ENCODE results near the gene DISC1.

DISC1 gene

GRCh38 chr1:231856426-231856825 lies 229.8 kb downstream of the DISC1 start:
- no peak for DNase-seq (ENCODE audit: low spot score)

- DNase-seq (ENCODE audit: low spot score), result no peak
Measured at GRCh38 chr1:231856894-231857293, 230.3 kb downstream of the DISC1 start.

GRCh38 chr1:231857609-231858135 lies 231.1 kb downstream of the DISC1 start:
- DNase-seq (ENCODE audit: low spot score), result no peak

- DNase-seq (ENCODE audit: low spot score), result no peak
Measured at GRCh38 chr1:231860221-231861088, 233.9 kb downstream of the DISC1 start.

GRCh38 chr1:231861541-231862481 lies 235.2 kb downstream of the DISC1 start:
- no peak for DNase-seq (ENCODE audit: low spot score)

GRCh38 chr1:231862611-231863010 lies 236.0 kb downstream of the DISC1 start:
- DNase-seq (ENCODE audit: low spot score), result no peak

- DNase-seq (ENCODE audit: low spot score), result no peak
Measured at GRCh38 chr1:231865331-231865730, 238.7 kb downstream of the DISC1 start.

GRCh38 chr1:231866392-231867331 lies 240.1 kb downstream of the DISC1 start:
- peak; percentile 68 for DNase-seq (ENCODE audit: low spot score)

- no peak for DNase-seq (ENCODE audit: low spot score)
Measured at GRCh38 chr1:231867607-231868006, 241.0 kb downstream of the DISC1 start.

- peak; percentile 72 for DNase-seq (ENCODE audit: low spot score)
Measured at GRCh38 chr1:231869364-231869763, 242.8 kb downstream of the DISC1 start.

GRCh38 chr1:231871471-231871870 lies 244.9 kb downstream of the DISC1 start:
- no peak for DNase-seq (ENCODE audit: low spot score)

- DNase-seq (ENCODE audit: low spot score), result no peak
Measured at GRCh38 chr1:231871878-231872277, 245.3 kb downstream of the DISC1 start.

- no peak for DNase-seq (ENCODE audit: low spot score)
Measured at GRCh38 chr1:231872461-231872910, 245.9 kb downstream of the DISC1 start.

- DNase-seq (ENCODE audit: low spot score), result no peak
Measured at GRCh38 chr1:231878737-231879136, 252.1 kb downstream of the DISC1 start.

- DNase-seq (ENCODE audit: low spot score), result no peak
Measured at GRCh38 chr1:231879296-231879695, 252.7 kb downstream of the DISC1 start.

GRCh38 chr1:231882333-231882732 lies 255.7 kb downstream of the DISC1 start:
- no peak for DNase-seq (ENCODE audit: low spot score)

- DNase-seq (ENCODE audit: low spot score), result no peak
Measured at GRCh38 chr1:231882790-231883189, 256.2 kb downstream of the DISC1 start.

- no peak for DNase-seq (ENCODE audit: low spot score)
Measured at GRCh38 chr1:231883382-231883781, 256.8 kb downstream of the DISC1 start.

GRCh38 chr1:231885209-231885854 lies 258.7 kb downstream of the DISC1 start:
- no peak for DNase-seq (ENCODE audit: low spot score)

GRCh38 chr1:231887166-231887565 lies 260.6 kb downstream of the DISC1 start:
- no peak for DNase-seq (ENCODE audit: low spot score)

GRCh38 chr1:231887866-231888265 lies 261.3 kb downstream of the DISC1 start:
- DNase-seq (ENCODE audit: low spot score), result no peak

Measured in pons (tissue), 1 donor.